ENCODE results near the gene PLA2G2C.

GRCh38 chr1:20229171-20229570 lies 42.9 kb upstream of the PLA2G2C start:
- TF ChIP-seq POLR2A (IDR thresholded peaks at IDR 0.05; ENCODE audit: low read length): no peak
- TF ChIP-seq GATA1 (IDR thresholded peaks at IDR 0.05; ENCODE audit: low read depth, low read length): no peak
